H1 (cell line): ENCODE results near the gene RBM5. TPM values are rescaled to one million over a fixed set of nuclear protein-coding genes. Genes with fewer than 3 reads are reported as not detected.

ENCODE experiments used
- CTCF ChIA-PET: fragments of 300-600 bp; sonication (Branson Sonifier 250); formaldehyde crosslinking; loops from one replicate; lab custom pipeline; 2021; ENCODE audit not compliant: partially characterized antibody; lab: Charles Lee
- POLR2A ChIA-PET: fragments of 300-600 bp; sonication (Branson Sonifier 250); formaldehyde crosslinking; loops from one replicate; lab custom pipeline; 2021; ENCODE audit warnings: inconsistent platforms; ENCODE audit not compliant: partially characterized antibody; lab: Charles Lee
- DNase-seq, 2 experiments: peaks; one replicate each; pipeline versions ENCODE4 v3.0.0 to v3.0.0-alpha.2; 2010 to 2022; ENCODE audit warnings: low spot score in 2 of 2, low read depth in 1 of 2, mixed read lengths in 1 of 2
- FAIRE-seq: peaks from 2 replicates; lab custom pipeline; 2011; peaks lifted over from hg19 to GRCh38; lab: Jason Lieb, UNC
- H2AFZ ChIP-seq: 2 replicates; pipeline ENCODE4 v1.8.1; 2012; ENCODE audit warnings: low read length, inconsistent platforms
- H2AK5ac ChIP-seq: 2 replicates; pipeline ENCODE4 v1.6.1; 2013; ENCODE audit warnings: low read depth, low read length
- H2BK120ac ChIP-seq: replicated peaks from 2 replicates; pipeline ENCODE3; 2013; ENCODE audit warnings: low read depth, low read length, inconsistent platforms
- H2BK12ac ChIP-seq: 2 replicates; pipeline ENCODE4 v1.6.1; 2013; ENCODE audit warnings: low read depth, low read length
- H2BK15ac ChIP-seq: 2 replicates; pipeline ENCODE4 v1.6.1; 2013; ENCODE audit warnings: low read length
- H2BK20ac ChIP-seq: 2 replicates; pipeline ENCODE4 v1.6.1; 2013; ENCODE audit warnings: low read length
- H2BK5ac ChIP-seq: 2 replicates; pipeline ENCODE4 v1.6.1; 2013; ENCODE audit warnings: low read depth, low read length
- H3K14ac ChIP-seq: 2 replicates; pipeline ENCODE4 v1.6.1; 2013; ENCODE audit warnings: inconsistent platforms; ENCODE audit not compliant: insufficient read length
- H3K18ac ChIP-seq: 2 replicates; pipeline ENCODE4 v1.6.1; 2013; ENCODE audit warnings: low read length; ENCODE audit errors: extremely low read depth
- H3K23ac ChIP-seq: 2 replicates; pipeline ENCODE4 v1.6.1; 2013; ENCODE audit warnings: inconsistent platforms; ENCODE audit not compliant: insufficient read length
- H3K23me2 ChIP-seq: 2 replicates; pipeline ENCODE4 v1.6.1; 2013; ENCODE audit warnings: low read depth, low read length
- H3K27ac ChIP-seq: 2 replicates; pipeline ENCODE4 v1.6.1; 2011; ENCODE audit warnings: low read depth, low read length, inconsistent platforms
- H3K27me3 ChIP-seq, 4 experiments: replicated peaks in 1 of 4; 1 replicate in 1 of 4; 2 replicates in 3 of 4; pipeline versions ENCODE4 v1.6.1 to v1.8.1; 2011 to 2013; ENCODE audit warnings: low read length in 3 of 4, mild to moderate bottlenecking in 3 of 4, inconsistent platforms in 2 of 4, mixed read lengths in 2 of 4, moderate library complexity in 1 of 4; ENCODE audit not compliant: control insufficient read depth in 3 of 4, insufficient read depth in 3 of 4; ENCODE audit errors: extremely low read depth in 1 of 4
- H3K36me3 ChIP-seq, 4 experiments: 2 replicates each; pipeline versions ENCODE4 v1.6.1 to v1.8.1; 2011 to 2013; ENCODE audit warnings: mild to moderate bottlenecking in 4 of 4, low read length in 3 of 4, moderate library complexity in 2 of 4, control low read depth in 1 of 4, inconsistent platforms in 1 of 4; ENCODE audit not compliant: insufficient read depth in 4 of 4, control insufficient read depth in 2 of 4
- H3K4ac ChIP-seq: replicated peaks from 2 replicates; pipeline ENCODE3; 2013; ENCODE audit warnings: low read length, low read depth, mixed read lengths, inconsistent platforms; ENCODE audit not compliant: insufficient read length
- H3K4me1 ChIP-seq, 4 experiments: replicated peaks in 1 of 4; 1 replicate in 1 of 4; 2 replicates in 3 of 4; pipeline versions ENCODE4 v1.6.1 to v1.8.1; 2011 to 2013; ENCODE audit warnings: low read length in 3 of 4, inconsistent platforms in 2 of 4, mixed read lengths in 1 of 4; ENCODE audit not compliant: insufficient read depth in 4 of 4, control insufficient read depth in 3 of 4
- H3K4me2 ChIP-seq, 2 experiments: 2 replicates each; pipeline versions ENCODE4 v1.6.1 to v1.8.1; 2011 to 2013; ENCODE audit warnings: low read depth in 2 of 2, low read length in 2 of 2, control low read depth in 1 of 2, inconsistent platforms in 1 of 2, mild to moderate bottlenecking in 1 of 2; ENCODE audit not compliant: insufficient read depth in 1 of 2
- H3K4me3 ChIP-seq, 4 experiments: fragments of 200-600, 300-600 bp in 1 of 4; sonication (generic), shearing (Covaris generic), sonication (Bioruptor Twin) in 1 of 4; 2 replicates each; pipeline versions ENCODE4 v1.5.1 to v1.8.1; 2011 to 2016; ENCODE audit warnings: low read length in 4 of 4, low read depth in 3 of 4, control low read depth in 2 of 4, inconsistent platforms in 2 of 4, mild to moderate bottlenecking in 2 of 4, mixed read lengths in 1 of 4, moderate library complexity in 1 of 4; ENCODE audit not compliant: insufficient read depth in 2 of 4; ENCODE audit errors: extremely low read depth in 1 of 4
- H3K56ac ChIP-seq: replicated peaks from 2 replicates; pipeline ENCODE3; 2013; ENCODE audit warnings: low read depth, mild to moderate bottlenecking, mixed read lengths, low read length, inconsistent platforms; ENCODE audit not compliant: insufficient read length
- H3K79me1 ChIP-seq: 2 replicates; pipeline ENCODE4 v1.6.1; 2013; ENCODE audit warnings: low read depth, low read length, control low read depth
- H3K79me2 ChIP-seq, 2 experiments: 2 replicates each; pipeline versions ENCODE4 v1.6.1 to v1.8.1; 2012 to 2013; ENCODE audit warnings: low read length in 2 of 2, mild to moderate bottlenecking in 2 of 2, inconsistent platforms in 1 of 2; ENCODE audit not compliant: insufficient read depth in 2 of 2, control insufficient read depth in 1 of 2
- H3K9ac ChIP-seq, 4 experiments: replicated peaks in 1 of 4; 1 replicate in 1 of 4; 2 replicates in 3 of 4; pipeline versions ENCODE4 v1.6.1 to v1.8.1; 2011 to 2013; ENCODE audit warnings: low read depth in 3 of 4, low read length in 3 of 4, control low read depth in 2 of 4, mild to moderate bottlenecking in 2 of 4, moderate library complexity in 2 of 4, inconsistent platforms in 1 of 4; ENCODE audit errors: extremely low read depth in 1 of 4
- H3K9me3 ChIP-seq, 2 experiments: 2 replicates each; pipeline versions ENCODE4 v1.6.1 to v1.8.1; 2012 to 2013; ENCODE audit warnings: mild to moderate bottlenecking in 2 of 2, moderate library complexity in 2 of 2, control low read depth in 1 of 2, inconsistent platforms in 1 of 2, low read depth in 1 of 2, low read length in 1 of 2, mixed read lengths in 1 of 2; ENCODE audit not compliant: insufficient read depth in 2 of 2
- H4K20me1 ChIP-seq, 2 experiments: replicated peaks in 1 of 2; 2 replicates each; pipeline versions ENCODE3 to v1.8.1; 2011 to 2013; ENCODE audit warnings: inconsistent platforms in 2 of 2, low read length in 2 of 2, mild to moderate bottlenecking in 1 of 2; ENCODE audit not compliant: insufficient read depth in 2 of 2, control insufficient read depth in 1 of 2
- H4K5ac ChIP-seq: 2 replicates; pipeline ENCODE4 v1.6.1; 2013; ENCODE audit warnings: low read length, low read depth, mixed read lengths, inconsistent platforms; ENCODE audit not compliant: insufficient read length
- H4K8ac ChIP-seq: 2 replicates; pipeline ENCODE4 v1.8.0; 2013; ENCODE audit warnings: mild to moderate bottlenecking, moderate library complexity, low read length, inconsistent platforms; ENCODE audit not compliant: insufficient read depth; ENCODE audit errors: extremely low read depth
- H4K91ac ChIP-seq: replicated peaks from 2 replicates; pipeline ENCODE3; 2013; ENCODE audit warnings: low read length, mixed read lengths, inconsistent platforms; ENCODE audit not compliant: insufficient read length
- POLR2AphosphoS5 ChIP-seq: IDR thresholded peaks from 2 replicates; pipeline ENCODE4 v1.6.1; 2011; ENCODE audit warnings: low read depth, low read length
- WGBS, 2 experiments: shearing (Covaris generic) in 1 of 2; methylation state at CpG; one replicate each; pipeline versions ENCODE4 v1.1.6 to v1.1.7; 2013 to 2015; ENCODE audit warnings: low lambda C conversion rate in 2 of 2, mixed read lengths in 2 of 2, inconsistent platforms in 1 of 2, low coverage in 1 of 2, missing lambda C conversion rate in 1 of 2; ENCODE audit not compliant: insufficient replicate concordance in 2 of 2, insufficient coverage in 1 of 2, insufficient read length in 1 of 2; ENCODE audit errors: extremely low coverage in 1 of 2, missing lambda C conversion rate in 1 of 2; 5-methylcytosine and 5-hydroxymethylcytosine counted together
- polyA plus RNA-seq, 7 experiments: library from polyadenylated mRNA; depleted of rRNA in 3 of 7; stranded (reverse) in 5 of 7; unstranded in 2 of 7; fragments of >200 nt in 5 of 7; fragments of 200-250 nt in 2 of 7; gene quantifications; 1 replicate in 5 of 7; 2 replicates in 1 of 7; 4 replicates in 1 of 7; pipeline versions ENCODE4 v1.2.1 to v1.2.3, GENCODE V29; 2011 to 2013; ENCODE audit warnings: missing spikeins in 2 of 7, mixed read lengths in 2 of 7
- total RNA-seq: library from RNA; stranded (reverse); fragmentation: NEBNext Ultra II Directional; extraction: Animal tissue kit (Norgen Biotek cat#: 25700); gene quantifications from 2 replicates; pipeline ENCODE4 v1.2.1, GENCODE V29; 2021

Gene RBM5
- total and polyA plus RNA-seq, 2 of the 8 experiments (the other 6 are each of a cell fraction or from before 2014, with no cell fraction given), result 82.7 to 144 TPM

DNA sequence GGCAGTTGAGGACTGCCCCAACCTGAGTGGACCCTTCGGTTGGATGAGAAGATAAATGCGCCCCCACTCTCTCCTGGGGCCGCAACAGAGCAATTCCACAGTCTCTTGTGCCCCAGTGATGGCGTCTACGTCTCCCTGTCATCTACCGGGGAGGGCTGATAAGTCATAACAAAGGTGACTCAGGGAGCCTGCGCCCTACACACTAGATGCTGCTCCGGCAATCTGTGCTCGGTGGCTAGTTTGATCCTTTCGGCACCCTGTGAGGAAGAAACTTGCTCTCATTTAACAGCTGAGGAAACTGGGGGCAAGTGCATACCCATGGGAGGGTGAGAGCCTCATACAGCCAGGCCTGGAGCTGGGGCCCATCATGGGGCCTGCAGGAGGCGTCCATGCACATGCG lies 52.3 kb downstream of the RBM5 start:
- H3K4me2 ChIP-seq, result no peak overlapping the region
- ChIA-PET CTCF (interaction anchor here (1.8 to 7.1 kb wide), 3 partner anchors 18 to 183 kb away, joined by 3 to 68 read pairs (median 63); partner anchors contain the start of gene GNAT1), POLR2A (interaction anchor here (4.0 to 10.6 kb wide), 3 partner anchors 11 to 19 kb away, joined by 17 to 133 read pairs (median 43); no protein-coding TSS in a partner anchor)
- DNase-seq (no peak), FAIRE-seq (no peak)
- no peaks in the 10 kb centered on the region; the same call in 1 of the 2 replicates for H3K23me2 ChIP-seq
- no peak for TF ChIP-seq POLR2AphosphoS5
- H2BK5ac ChIP-seq, result no peak overlapping the region
- H2AK5ac ChIP-seq, result peak overlapping the region; percentile 10; the same call in 1 of the 2 replicates
- H3K79me1 ChIP-seq, result no peaks in the 10 kb centered on the region
- H3K18ac ChIP-seq, result no peak overlapping the region
- H4K20me1 ChIP-seq, result no peaks in the 10 kb centered on the region
- 87% methylated on average over 10 of the region's 12 CpGs; no CpG with 5 or more reads in 1 of the 2 experiments for WGBS, 2 experiments
- H3K27ac ChIP-seq, result no peak overlapping the region
- H2AFZ ChIP-seq, result no peak overlapping the region
- 0 out of 2 replicates have a peak overlapping the region, but pooled peaks have one; percentile 89 for H2BK15ac ChIP-seq
- H2BK12ac ChIP-seq, result no peak overlapping the region; the same call in 1 of the 2 replicates
- H3K4ac ChIP-seq, result no peak overlapping the region
- no peak overlapping the region for H3K9ac ChIP-seq
- H2BK20ac ChIP-seq, result peak overlapping the region; percentile 64
- no peak overlapping the region for H3K14ac ChIP-seq
- H3K27me3 ChIP-seq, result no peaks in the 10 kb centered on the region
- H2BK120ac ChIP-seq, result no peak overlapping the region
- H3K4me3 ChIP-seq, result no peak overlapping the region
- no peak overlapping the region for H4K5ac ChIP-seq
- H4K8ac ChIP-seq, result no peak overlapping the region
- H3K4me1 ChIP-seq, result peaks cover 4 to 32% (median 28%) of the 10 kb centered on the region in 4 experiments
- H4K91ac ChIP-seq, result no peak overlapping the region
- no peaks in the 10 kb centered on the region for H3K79me2 ChIP-seq
- H3K23ac ChIP-seq, result no peak overlapping the region
- H3K9me3 ChIP-seq, result no peaks in the 10 kb centered on the region
- H3K56ac ChIP-seq, result no peak overlapping the region
- no peaks in the 10 kb centered on the region for H3K36me3 ChIP-seq
